ENCODE data around the gene PSMB5. TPM values are rescaled to one million over a fixed set of nuclear protein-coding genes. Genes with fewer than 3 reads are reported as not detected.

Gene PSMB5
- polyA plus RNA-seq, 3 donors, result 78.0 to 152 (median 140) TPM

DNA sequence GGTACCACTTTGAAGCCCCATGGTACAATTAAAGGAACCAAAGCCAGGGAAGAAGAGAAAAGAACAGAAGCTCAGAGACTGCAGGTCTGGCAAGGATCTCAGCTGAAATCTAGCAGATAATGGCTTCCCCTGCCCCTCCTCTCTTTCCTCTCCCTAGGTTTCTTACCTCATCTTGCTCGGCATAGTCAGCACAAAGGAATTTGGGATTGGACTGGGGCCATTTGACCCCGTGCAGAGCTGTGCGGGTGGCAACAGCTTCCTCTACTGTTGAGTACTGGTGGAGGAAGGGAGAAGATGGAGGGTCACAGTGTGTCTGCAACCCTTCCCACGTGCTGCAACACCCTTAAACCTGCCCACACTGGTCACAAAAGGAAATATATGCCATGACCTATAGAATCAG is 27.3 kb upstream of the PSMB5 start:
- WGBS, 3 donors, result 17 to 30% (median 22%) methylated on average over 4 of the region's 4 CpGs
- no peak overlapping the region for H3K27ac ChIP-seq (ENCODE audit: low read depth, low read length)

GRCh38 chr14:23060536-23061260 is 26.0 kb upstream of the PSMB5 start:
- H3K27ac ChIP-seq (ENCODE audit: low read depth, low read length), result no peak overlapping the region
- WGBS, 3 donors, result 93 to 94% (median 94%) methylated on average over 17 of the region's 17 CpGs

DNA sequence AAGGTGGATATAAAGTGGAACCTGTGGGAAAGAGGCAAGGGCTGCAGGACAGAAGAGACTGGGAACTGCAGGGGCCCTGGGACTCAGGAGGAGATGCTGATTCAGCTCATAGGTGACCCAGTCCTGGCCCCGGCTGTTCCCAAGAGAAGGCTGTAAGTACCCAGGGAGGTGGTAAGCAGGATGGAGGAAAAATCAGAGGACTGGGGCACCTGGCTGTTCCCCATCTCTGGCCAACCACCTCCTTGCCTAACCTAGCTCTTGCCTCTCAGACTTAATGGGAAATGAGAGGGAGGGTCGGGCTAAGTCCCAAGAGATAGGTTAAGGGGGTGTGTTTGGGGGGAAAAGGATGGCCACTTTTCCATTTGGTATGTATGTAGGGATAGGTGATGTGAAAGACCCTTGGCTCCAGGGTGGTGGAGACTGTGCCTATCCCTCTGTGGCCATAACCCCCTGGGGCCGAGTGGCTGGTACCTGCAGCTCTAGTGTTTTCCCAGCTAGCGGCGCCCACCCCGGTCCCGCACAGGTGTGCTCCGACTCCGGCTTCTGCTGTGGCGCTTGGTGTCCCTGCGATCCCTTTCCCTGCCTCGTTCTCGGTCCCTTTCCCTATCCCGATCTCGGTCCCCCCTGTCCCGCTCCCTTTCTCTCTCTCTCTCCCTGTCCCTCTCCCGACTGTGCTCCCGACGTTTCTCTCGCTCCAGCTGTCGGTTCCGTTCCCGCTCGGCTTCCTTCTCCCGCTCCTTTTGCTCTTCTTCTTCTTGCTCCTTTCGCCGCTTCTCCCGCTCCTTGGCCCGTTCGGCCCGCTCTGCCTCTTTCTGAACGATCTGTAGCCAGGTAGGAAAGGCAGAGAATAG is 24.2 kb upstream of the PSMB5 start:
- whole genome bisulfite sequencing, 3 donors, result 88 to 92% (median 89%) methylated on average over 29 to 32 of the region's 32 CpGs
- no peak overlapping the region for H3K27ac ChIP-seq (ENCODE audit: low read depth, low read length)

- 1 to 2% (median 2%) methylated on average over 50 to 51 of the region's 51 CpGs for WGBS, 3 donors
- no peak overlapping the region for H3K27ac ChIP-seq (ENCODE audit: low read depth, low read length)
Measured at GRCh38 chr14:23057757-23058653, 23.3 kb upstream of the PSMB5 start.

GRCh38 chr14:23056956-23057756 is 22.5 kb upstream of the PSMB5 start, which contains the start of gene CDH24:
Gene CDH24, minus strand, starts transcription at chr14:23057520. Its CDS starts 1,787 bp downstream, at chr14:23055733.
- H3K27ac ChIP-seq (ENCODE audit: low read depth, low read length), result no peak within 1 kb of the TSS
- 2 to 5% (median 4%) methylated on average over 32 to 73 of the region's 73 CpGs for WGBS, 3 donors

GRCh38 chr14:23056145-23056955 is 21.6 kb upstream of the PSMB5 start:
- 5 to 13% (median 9%) methylated on average over 16 to 17 of the region's 17 CpGs for WGBS, 3 donors
- H3K27ac ChIP-seq (ENCODE audit: low read depth, low read length), result no peak overlapping the region

- H3K27ac ChIP-seq (ENCODE audit: low read depth, low read length), result no peak overlapping the region
Measured at GRCh38 chr14:23055621-23056144, 21.0 kb upstream of the PSMB5 start.

GRCh38 chr14:23055147-23055550 is 20.4 kb upstream of the PSMB5 start:
- no peak overlapping the region for H3K27ac ChIP-seq (ENCODE audit: low read depth, low read length)
- WGBS, 3 donors, result 93 to 96% (median 96%) methylated on average over 12 of the region's 12 CpGs

More at GRCh38 chr14:23055621-23056144, 21.0 kb upstream of the PSMB5 start:
- 62 to 82% (median 74%) methylated on average over 6 of the region's 6 CpGs for whole genome bisulfite sequencing, 3 donors

GRCh38 chr14:23054000-23054811 is 19.5 kb upstream of the PSMB5 start:
- H3K27ac ChIP-seq (ENCODE audit: low read depth, low read length), result no peak overlapping the region
- 75 to 80% (median 76%) methylated on average over 17 of the region's 17 CpGs for WGBS, 3 donors

DNA sequence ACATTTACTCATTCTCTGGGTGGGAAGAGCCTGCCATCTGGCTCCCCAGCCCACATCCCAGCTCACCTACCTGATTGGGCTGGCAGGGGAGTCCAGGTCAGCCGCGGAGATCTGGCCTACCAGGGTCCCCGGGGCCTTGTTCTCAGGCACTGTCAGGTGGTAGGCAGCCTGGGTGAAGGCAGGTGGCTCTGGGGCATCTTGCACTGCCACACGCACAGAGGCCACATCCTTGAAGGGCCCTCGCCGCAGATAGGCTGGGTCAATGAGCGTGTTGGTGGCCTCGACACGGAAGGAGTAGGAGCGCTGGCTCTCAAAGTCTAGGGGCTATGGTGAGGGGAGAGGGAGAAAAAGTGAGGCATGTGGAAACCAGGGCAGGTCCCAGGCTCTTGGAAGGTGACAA is 18.7 kb upstream of the PSMB5 start:
- WGBS, 3 donors, result 95 to 97% (median 96%) methylated on average over 8 to 10 of the region's 10 CpGs
- H3K27ac ChIP-seq (ENCODE audit: low read depth, low read length), result no peak overlapping the region

- WGBS, 3 donors, result 64 to 92% (median 83%) methylated on average over 3 of the region's 3 CpGs
- H3K27ac ChIP-seq (ENCODE audit: low read depth, low read length), result no peak overlapping the region
Measured at GRCh38 chr14:23052671-23053070, 18.0 kb upstream of the PSMB5 start.

GRCh38 chr14:23052182-23052623 is 17.5 kb upstream of the PSMB5 start:
- H3K27ac ChIP-seq (ENCODE audit: low read depth, low read length), result no peak overlapping the region
- 75 to 90% (median 76%) methylated on average over 14 of the region's 14 CpGs for WGBS, 3 donors

GRCh38 chr14:23051141-23052057 is 16.7 kb upstream of the PSMB5 start:
- WGBS, 3 donors, result 80 to 84% (median 80%) methylated on average over 5 of the region's 5 CpGs
- no peak overlapping the region for H3K27ac ChIP-seq (ENCODE audit: low read depth, low read length)

GRCh38 chr14:23049011-23049410 is 14.3 kb upstream of the PSMB5 start:
- H3K27ac ChIP-seq (ENCODE audit: low read depth, low read length), result no peak overlapping the region
- WGBS, 3 donors, result 97 to 99% (median 98%) methylated on average over 9 of the region's 9 CpGs
